ENCODE results near the gene ZNF407.

ZNF407 gene

GRCh38 chr18:74834424-74835309 is 237.0 kb downstream of the ZNF407 start:
- DNase-seq: no peak

- DNase-seq: no peak
Measured at GRCh38 chr18:74836296-74837139, 238.8 kb downstream of the ZNF407 start.

GRCh38 chr18:74840492-74841167 is 243.0 kb downstream of the ZNF407 start:
- peak; percentile 19 for DNase-seq

- DNase-seq: no peak
Measured at GRCh38 chr18:74841248-74841647, 243.6 kb downstream of the ZNF407 start.

GRCh38 chr18:74849301-74849700 is 251.6 kb downstream of the ZNF407 start:
- no peak for DNase-seq

GRCh38 chr18:74856434-74856833 is 258.8 kb downstream of the ZNF407 start:
- DNase-seq: no peak

- DNase-seq: no peak
Measured at GRCh38 chr18:74856928-74857327, 259.3 kb downstream of the ZNF407 start.

- DNase-seq: no peak
Measured at GRCh38 chr18:74857901-74858300, 260.2 kb downstream of the ZNF407 start.

- no peak for DNase-seq
Measured at GRCh38 chr18:74861154-74861553, 263.5 kb downstream of the ZNF407 start.

GRCh38 chr18:74862094-74862493 is 264.4 kb downstream of the ZNF407 start:
- DNase-seq: no peak

GRCh38 chr18:74866577-74866976 is 268.9 kb downstream of the ZNF407 start:
- no peak for DNase-seq

GRCh38 chr18:74868461-74868860 is 270.8 kb downstream of the ZNF407 start:
- no peak for DNase-seq

GRCh38 chr18:74869904-74870863 is 272.5 kb downstream of the ZNF407 start:
- peak; percentile 19 for DNase-seq

- no peak for DNase-seq
Measured at GRCh38 chr18:74870950-74871349, 273.3 kb downstream of the ZNF407 start.

GRCh38 chr18:74873629-74874028 is 276.0 kb downstream of the ZNF407 start:
- DNase-seq: no peak

GRCh38 chr18:74874351-74874750 is 276.7 kb downstream of the ZNF407 start:
- DNase-seq: no peak

GRCh38 chr18:74876630-74877243 is 279.1 kb downstream of the ZNF407 start:
- DNase-seq: no peak

- DNase-seq: no peak
Measured at GRCh38 chr18:74878267-74878666, 280.6 kb downstream of the ZNF407 start.

- DNase-seq: no peak
Measured at GRCh38 chr18:74880706-74881278, 283.1 kb downstream of the ZNF407 start.

GRCh38 chr18:74892066-74892627 is 294.5 kb downstream of the ZNF407 start:
- DNase-seq: no peak

GRCh38 chr18:74895686-74896085 is 298.0 kb downstream of the ZNF407 start:
- DNase-seq: peak; percentile 2

Measured in kidney glomerular epithelial cell (primary cell).